CD4-positive, alpha-beta T cell (primary cell): ENCODE measurements around the gene ANKZF1. TPM values are rescaled to one million over a fixed set of nuclear protein-coding genes. Genes with fewer than 3 reads are reported as not detected.

Source experiments
- ATAC-seq: fragments of 200-7000 bp; cut with Tn5 transposase; one replicate; pipeline ENCODE4 v1.10.0; 2022; ENCODE audit warnings: mild to moderate bottlenecking; ENCODE audit not compliant: poor library complexity
- CTCF ChIA-PET: fragments of 350-600 bp; sonication (Branson Sonifier 250); formaldehyde crosslinking; loops from one replicate; lab custom pipeline; 2021; ENCODE audit warnings: antibody characterized with exemption, inconsistent platforms; lab: Charles Lee
- POLR2A ChIA-PET: fragments of 350-600 bp; sonication (Branson Sonifier 250); formaldehyde crosslinking; loops from one replicate; lab custom pipeline; 2021; ENCODE audit warnings: antibody characterized with exemption, inconsistent platforms; lab: Charles Lee
- DNase-seq, 14 experiments: peaks; one replicate each; pipeline ENCODE4 v3.0.0-alpha.2; 2013 to 2020; ENCODE audit warnings: mixed read lengths in 2 of 14
- H3K27ac ChIP-seq, 2 donors: one replicate each; pipeline versions ENCODE4 v1.5.1 to v1.7.0; 2013; ENCODE audit warnings: low read length in 2 of 2, low read depth in 1 of 2, mild to moderate bottlenecking in 1 of 2
- H3K27me3 ChIP-seq, 2 experiments: 1 replicate in 1 of 2; 2 replicates in 1 of 2; pipeline versions ENCODE4 v1.6.1 to v1.7.0; 2013; ENCODE audit warnings: low read length in 2 of 2, control low read depth in 1 of 2, mild to moderate bottlenecking in 1 of 2, moderate library complexity in 1 of 2; ENCODE audit not compliant: insufficient read depth in 2 of 2, control insufficient read depth in 1 of 2
- H3K36me3 ChIP-seq: one replicate; pipeline ENCODE4 v1.6.1; 2013; ENCODE audit warnings: low read length, control low read depth; ENCODE audit not compliant: insufficient read depth
- H3K4me1 ChIP-seq: one replicate; pipeline ENCODE4 v1.6.1; 2013; ENCODE audit warnings: low read length, control low read depth; ENCODE audit not compliant: insufficient read depth
- H3K4me3 ChIP-seq: one replicate; pipeline ENCODE4 v1.5.1; 2013; ENCODE audit warnings: mild to moderate bottlenecking, low read length, moderate library complexity
- H3K9me3 ChIP-seq, 2 experiments: 1 replicate in 1 of 2; 2 replicates in 1 of 2; pipeline versions ENCODE4 v1.6.1 to v1.7.0; 2013; ENCODE audit warnings: low read length in 2 of 2, mild to moderate bottlenecking in 2 of 2, control low read depth in 1 of 2, moderate library complexity in 1 of 2; ENCODE audit not compliant: control insufficient read depth in 1 of 2, insufficient read depth in 1 of 2
- H3K27ac Mint-ChIP-seq: one replicate; pipeline ENCODE4 v1.8.0; 2020; ENCODE audit warnings: mixed read lengths
- H3K27me3 Mint-ChIP-seq: one replicate; pipeline ENCODE4 v1.8.0; 2021; ENCODE audit warnings: mixed read lengths
- H3K36me3 Mint-ChIP-seq: one replicate; pipeline ENCODE4 v1.8.0; 2021; ENCODE audit warnings: low read depth, mixed read lengths
- H3K4me1 Mint-ChIP-seq: one replicate; pipeline ENCODE4 v1.8.0; 2021; ENCODE audit warnings: low read depth, mixed read lengths
- H3K4me3 Mint-ChIP-seq: one replicate; pipeline ENCODE4 v1.8.0; 2020; ENCODE audit warnings: mild to moderate bottlenecking, mixed read lengths
- H3K9me3 Mint-ChIP-seq: one replicate; pipeline ENCODE4 v1.8.0; 2020; ENCODE audit warnings: mixed read lengths
- intact Hi-C, 2 experiments: fragments of 100-400 bp; cut with DNase I in 1 of 2; cut with micrococcal nuclease in 1 of 2; formaldehyde crosslinking; loops; one replicate each; pipeline versions ENCODE4 v1.15.1 to v1.9.0; 2023 to 2025; cut with DNase I, micrococcal nuclease
- total RNA-seq, 174 experiments: library from RNA in 2 of 174; stranded (reverse) in 2 of 174; gene quantifications; one replicate each; pipeline ENCODE4 v1.2.3 and lab custom pipeline; 2021 to 2026
- TF ChIP-seq, protein P1 (sequence below): fragments of 200-600 bp; IDR thresholded peaks from one replicate; pipeline ENCODE4 v1.8.0; 2022; ENCODE audit warnings: antibody characterized with exemption, mild to moderate bottlenecking

The ANKZF1 gene
- total RNA-seq, 2 experiments from 2014 or later = 128 to 135 TPM

DNA sequence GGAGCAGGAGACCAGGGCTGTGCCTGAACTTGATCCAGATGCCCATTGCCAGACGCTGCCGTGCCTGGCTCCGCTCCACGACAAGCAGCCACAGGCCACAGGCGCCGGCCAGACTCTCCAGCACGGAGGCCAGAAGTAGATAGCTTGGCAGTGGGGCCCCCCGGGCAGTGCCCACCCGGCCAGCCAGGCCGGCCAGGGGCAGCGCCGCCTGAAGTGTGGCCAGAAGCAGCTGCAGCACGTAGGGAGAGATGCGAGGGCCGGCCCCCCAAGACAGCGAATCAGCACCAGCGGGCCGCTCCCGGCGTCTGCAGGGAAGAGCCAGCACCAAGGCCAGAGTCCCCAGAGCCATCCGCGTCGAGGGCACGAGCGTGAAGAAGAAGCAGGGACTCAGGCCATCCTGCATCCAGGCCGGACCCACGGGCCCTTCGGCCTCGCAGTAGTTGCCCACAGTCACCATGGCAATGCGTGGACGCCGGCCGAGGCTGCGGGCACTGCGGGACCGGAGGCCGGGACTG, 11.3 kb upstream of the ANKZF1 start:
- ATAC-seq (peak; percentile 27), DNase-seq (peak in 3 of 14 experiments; percentile 12 to 36 (median 16))
- peak overlapping the region; percentile 78 for H3K27ac Mint-ChIP-seq
- H3K4me3 ChIP-seq = peak overlapping the region; percentile 70
- H3K9me3 Mint-ChIP-seq = no peaks in the 10 kb centered on the region
- H3K27ac ChIP-seq = no peak overlapping the region
- H3K4me1 Mint-ChIP-seq = peaks cover 18% of the 10 kb centered on the region
- TF ChIP-seq, protein P1, sequence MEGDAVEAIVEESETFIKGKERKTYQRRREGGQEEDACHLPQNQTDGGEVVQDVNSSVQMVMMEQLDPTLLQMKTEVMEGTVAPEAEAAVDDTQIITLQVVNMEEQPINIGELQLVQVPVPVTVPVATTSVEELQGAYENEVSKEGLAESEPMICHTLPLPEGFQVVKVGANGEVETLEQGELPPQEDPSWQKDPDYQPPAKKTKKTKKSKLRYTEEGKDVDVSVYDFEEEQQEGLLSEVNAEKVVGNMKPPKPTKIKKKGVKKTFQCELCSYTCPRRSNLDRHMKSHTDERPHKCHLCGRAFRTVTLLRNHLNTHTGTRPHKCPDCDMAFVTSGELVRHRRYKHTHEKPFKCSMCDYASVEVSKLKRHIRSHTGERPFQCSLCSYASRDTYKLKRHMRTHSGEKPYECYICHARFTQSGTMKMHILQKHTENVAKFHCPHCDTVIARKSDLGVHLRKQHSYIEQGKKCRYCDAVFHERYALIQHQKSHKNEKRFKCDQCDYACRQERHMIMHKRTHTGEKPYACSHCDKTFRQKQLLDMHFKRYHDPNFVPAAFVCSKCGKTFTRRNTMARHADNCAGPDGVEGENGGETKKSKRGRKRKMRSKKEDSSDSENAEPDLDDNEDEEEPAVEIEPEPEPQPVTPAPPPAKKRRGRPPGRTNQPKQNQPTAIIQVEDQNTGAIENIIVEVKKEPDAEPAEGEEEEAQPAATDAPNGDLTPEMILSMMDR = no peak
- peak overlapping the region; percentile 85 for H3K4me3 Mint-ChIP-seq
- H3K4me1 ChIP-seq = peaks cover 26% of the 10 kb centered on the region
- H3K27me3 ChIP-seq = no peaks in the 10 kb centered on the region
- no peaks in the 10 kb centered on the region for H3K27me3 Mint-ChIP-seq
- POLR2A ChIA-PET = interaction anchor here (0.5 to 6.7 kb wide), 13 partner anchors 11 to 77 kb away, joined by 3 to 63 read pairs (median 7); partner anchors contain the start of genes ANKZF1, ATG9A, CNPPD1 and DNAJB2
- peaks cover 50% of the 10 kb centered on the region for H3K36me3 Mint-ChIP-seq
- CTCF ChIA-PET = interaction anchor here (1.0 to 2.8 kb wide), 4 partner anchors 42 to 189 kb away, joined by 3 to 16 read pairs (median 4); partner anchors contain the start of gene CNPPD1
- peaks cover 35% of the 10 kb centered on the region for H3K36me3 ChIP-seq
- H3K9me3 ChIP-seq = no peaks in the 10 kb centered on the region
- intact Hi-C loops = loop anchor here (5.0 kb wide), 1 partner anchor 34 kb away; the partner anchor contains the start of genes TUBA4A (in 2 of the 2) and TUBA4B (in 2 of the 2)

DNA sequence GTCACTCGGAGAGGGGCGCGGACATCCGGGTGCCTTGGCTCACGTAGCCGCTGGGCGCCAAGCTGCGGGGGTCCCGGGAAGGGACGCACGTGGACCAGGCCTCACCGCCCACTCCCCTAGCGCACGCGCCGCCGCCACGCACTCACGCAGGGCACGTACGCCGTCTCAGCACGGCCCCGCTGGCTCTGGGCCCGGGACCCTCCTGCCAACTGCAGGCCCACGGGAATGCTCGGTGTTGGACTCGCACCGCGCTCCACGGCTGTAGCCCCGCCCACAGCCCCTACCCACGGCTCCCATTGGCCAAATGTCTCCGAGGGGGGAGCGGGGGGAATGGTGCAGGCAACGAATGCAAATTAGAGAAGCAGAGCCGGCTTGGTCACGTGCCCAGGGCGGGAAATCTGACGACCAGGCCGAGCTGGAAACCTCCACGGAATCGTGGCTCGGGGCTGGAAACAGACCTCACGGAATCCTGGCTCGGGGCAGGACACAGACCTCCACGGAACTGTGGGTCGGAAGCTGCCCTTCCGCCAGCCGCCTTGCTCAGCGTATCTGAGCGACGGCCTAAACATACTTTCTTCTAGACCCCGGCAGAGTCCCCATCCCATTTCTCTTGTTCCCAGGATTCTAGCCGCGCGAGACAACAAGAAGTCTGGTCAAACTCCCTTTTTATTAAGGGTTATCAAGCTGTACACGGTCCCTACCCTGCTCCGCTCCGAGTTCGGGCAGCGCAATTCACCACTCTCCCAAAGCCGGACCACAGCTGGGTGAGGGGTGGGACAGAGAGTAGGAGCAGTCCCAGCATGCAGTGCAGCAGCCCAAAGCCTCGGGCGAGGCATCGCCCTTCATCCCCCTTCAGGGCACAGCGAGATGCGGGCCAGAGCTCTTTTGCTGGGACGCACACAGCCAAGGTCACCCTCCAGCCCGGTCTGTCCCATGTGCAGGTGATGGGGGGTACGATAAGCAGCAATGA, 10.6 kb upstream of the ANKZF1 start, which contains the start of gene ABCB6:
Gene ABCB6, minus strand, starts transcription at position 227 of the 970 bp plus-strand sequence. CDS start 285 bp downstream, outside the sequence.
- peak within 1 kb of the TSS in 1 of 2 donors; percentile 56 for H3K27ac ChIP-seq
- DNase-seq = peak; percentile 67 to 93 (median 86)
- Mint-ChIP-seq H3K4me3 (peak within 1 kb of the TSS; percentile 85), H3K36me3 (peaks cover 58% of the 10 kb centered on the region), H3K4me1 (peaks cover 21% of the 10 kb centered on the region), H3K9me3 (no peaks in the 10 kb centered on the region), H3K27me3 (no peaks in the 10 kb centered on the region), H3K27ac (peak within 1 kb of the TSS; percentile 78)
- ChIA-PET CTCF (interaction anchor here (1.0 to 2.8 kb wide), 5 partner anchors 26 to 189 kb away, joined by 3 to 16 read pairs (median 4); partner anchors contain the start of genes CNPPD1, GLB1L and STK16), POLR2A (interaction anchor here (0.5 to 6.7 kb wide), 15 partner anchors 10 to 76 kb away, joined by 3 to 63 read pairs (median 6); partner anchors contain the start of genes ANKZF1, ATG9A, CNPPD1 and DNAJB2)
- intact Hi-C loops = loop anchor here (1.0 to 5.0 kb wide), 3 partner anchors 9 to 33 kb away; partner anchors contain the start of genes TUBA4A (in 2 of the 2), TUBA4B (in 2 of the 2), ANKZF1 (in 1 of the 2) and ATG9A (in 1 of the 2)
- peaks cover 26% of the 10 kb centered on the region for H3K4me1 ChIP-seq
- no peaks in the 10 kb centered on the region for H3K27me3 ChIP-seq
- peak; percentile 92 for ATAC-seq
- H3K4me3 ChIP-seq = peak within 1 kb of the TSS; percentile 70
- H3K9me3 ChIP-seq = no peaks in the 10 kb centered on the region
- TF ChIP-seq, protein P1 = no peak
- peaks cover 43% of the 10 kb centered on the region for H3K36me3 ChIP-seq
